Endothelial cell of umbilical vein (primary cell): ENCODE data around the gene CMSS1. TPM values are rescaled to one million over a fixed set of nuclear protein-coding genes. Genes with fewer than 3 reads are reported as not detected.
A peak's percentile ranks its signal among the peaks of the same experiment; 100 is the strongest.

Experiments used
- BruUV-seq: library from RNA; stranded (reverse); fragments of 400-500 nt; replicated peaks from 2 replicates; lab custom pipeline; 2021; lab: Mats Ljungman, UMichigan
- CTCF ChIA-PET: fragments of 300-600, 350-600 bp; sonication (Branson Sonifier 250); formaldehyde crosslinking; loops from one replicate; lab custom pipeline; 2021; ENCODE audit warnings: antibody characterized with exemption, inconsistent platforms; lab: Charles Lee
- POLR2A ChIA-PET: fragments of 300-600, 350-600 bp; sonication (Branson Sonifier 250); formaldehyde crosslinking; loops from one replicate; lab custom pipeline; 2021; ENCODE audit warnings: antibody characterized with exemption, inconsistent platforms; lab: Charles Lee
- DNase-seq: peaks from one replicate; pipeline ENCODE4 v3.0.0-alpha.2; 2011; ENCODE audit warnings: low read depth, low spot score
- FAIRE-seq: peaks from 2 replicates; lab custom pipeline; 2011; peaks lifted over from hg19 to GRCh38; lab: Jason Lieb, UNC
- H2AFZ ChIP-seq: 2 replicates; pipeline ENCODE4 v1.6.0; 2012; ENCODE audit warnings: low read depth, low read length, control low read depth, inconsistent platforms
- H3K27ac ChIP-seq: 2 replicates; pipeline ENCODE4 v1.5.1; 2011; ENCODE audit warnings: low read depth, mild to moderate bottlenecking, control low read depth, low read length, moderate library complexity; ENCODE audit not compliant: insufficient read depth
- H3K27me3 ChIP-seq, 2 experiments: 2 replicates each; pipeline versions ENCODE4 v1.6.0 to v1.6.1; 2011; ENCODE audit warnings: low read length in 2 of 2, mixed read lengths in 1 of 2; ENCODE audit not compliant: control insufficient read depth in 2 of 2, insufficient read depth in 2 of 2
- H3K36me3 ChIP-seq, 2 experiments: 2 replicates in 1 of 2; 3 replicates in 1 of 2; pipeline ENCODE4 v1.5.1; 2011; ENCODE audit warnings: low read length in 2 of 2, mild to moderate bottlenecking in 1 of 2, moderate library complexity in 1 of 2; ENCODE audit not compliant: control insufficient read depth in 2 of 2, insufficient read depth in 2 of 2; ENCODE audit errors: extremely low read depth in 1 of 2
- H3K4me1 ChIP-seq: 3 replicates; pipeline ENCODE4 v1.5.1; 2011; ENCODE audit warnings: mild to moderate bottlenecking, low read length; ENCODE audit not compliant: control insufficient read depth, insufficient read depth; ENCODE audit errors: extremely low read depth
- H3K4me2 ChIP-seq: 2 replicates; pipeline ENCODE4 v1.6.1; 2011; ENCODE audit warnings: low read length, control low read depth, mixed read lengths; ENCODE audit not compliant: insufficient read depth
- H3K4me3 ChIP-seq, 3 experiments: fragments of 200-600 bp in 1 of 3; sonication (generic), shearing (Covaris generic) in 1 of 3; replicated peaks in 1 of 3; 2 replicates each; pipeline ENCODE4 v1.5.1; 2011 to 2016; ENCODE audit warnings: control low read depth in 3 of 3, low read length in 3 of 3, mild to moderate bottlenecking in 2 of 3, inconsistent platforms in 1 of 3, low read depth in 1 of 3, moderate library complexity in 1 of 3; ENCODE audit not compliant: insufficient read depth in 1 of 3
- H3K79me2 ChIP-seq: 2 replicates; pipeline ENCODE4 v1.6.0; 2012; ENCODE audit warnings: low read length, inconsistent platforms; ENCODE audit not compliant: control insufficient read depth, insufficient read depth
- H3K9ac ChIP-seq: replicated peaks from 2 replicates; pipeline ENCODE3; 2011; ENCODE audit warnings: low read length, control low read depth; ENCODE audit not compliant: insufficient read depth; ENCODE audit errors: extremely low read depth
- H3K9me1 ChIP-seq: replicated peaks from 3 replicates; pipeline ENCODE4 v1.6.0; 2011; ENCODE audit warnings: mild to moderate bottlenecking, low read length; ENCODE audit not compliant: control insufficient read depth, insufficient read depth; ENCODE audit errors: extremely low read depth
- H3K9me3 ChIP-seq: replicated peaks from 2 replicates; pipeline ENCODE4 v1.5.1; 2012; ENCODE audit warnings: low read length, inconsistent platforms; ENCODE audit not compliant: control insufficient read depth, insufficient read depth
- H4K20me1 ChIP-seq: replicated peaks from 2 replicates; pipeline ENCODE3; 2011; ENCODE audit warnings: mild to moderate bottlenecking, low read length; ENCODE audit not compliant: control insufficient read depth, insufficient read depth; ENCODE audit errors: extremely low read depth
- EZH2 ChIP-seq: IDR thresholded peaks from 2 replicates; pipeline ENCODE4 v1.6.1; 2012; ENCODE audit warnings: borderline replicate concordance, low read depth, mild to moderate bottlenecking, moderate library complexity, low read length, inconsistent platforms; ENCODE audit not compliant: severe bottlenecking
- FOS ChIP-seq: IDR thresholded peaks from 2 replicates; pipeline ENCODE4 v1.6.1; 2011; ENCODE audit warnings: mild to moderate bottlenecking, low read length, moderate library complexity, borderline replicate concordance; ENCODE audit not compliant: insufficient read depth
- GATA2 ChIP-seq: IDR thresholded peaks from 2 replicates; pipeline ENCODE4 v1.7.0; 2011; ENCODE audit warnings: low read depth, mild to moderate bottlenecking, moderate library complexity, mixed read lengths, low read length; ENCODE audit not compliant: insufficient read length, insufficient read depth
- JUN ChIP-seq: IDR thresholded peaks from 2 replicates; pipeline ENCODE4 v1.6.1; 2011; ENCODE audit warnings: borderline replicate concordance, low read depth; ENCODE audit not compliant: insufficient read length, insufficient read depth
- MYC ChIP-seq: IDR thresholded peaks from one replicate; pipeline ENCODE4 v1.6.1; 2011; ENCODE audit warnings: mild to moderate bottlenecking, low read depth, low read length
- POLR2A ChIP-seq: IDR thresholded peaks from 2 replicates; pipeline ENCODE4 v1.6.1; 2012; ENCODE audit warnings: low read depth, mild to moderate bottlenecking, control low read depth, low read length
- POLR2AphosphoS5 ChIP-seq: IDR thresholded peaks from 2 replicates; pipeline ENCODE4 v1.6.1; 2012; ENCODE audit warnings: low read depth, mild to moderate bottlenecking, control low read depth, low read length, moderate library complexity; ENCODE audit not compliant: insufficient read depth
- dilution Hi-C: fragments of 300-500 bp; cut with MboI; formaldehyde crosslinking; loops from one replicate; pipeline ENCODE4 v1.15.0; 2019; ENCODE audit warnings: low sequenced_read_pairs; ENCODE audit not compliant: extremely low pct_ligation_motif_present
- intact Hi-C: fragments of 100-400 bp; cut with micrococcal nuclease; formaldehyde crosslinking; loops from one replicate; pipeline ENCODE4 v1.10.0; 2022
- polyA plus RNA-seq, 4 experiments: library from polyadenylated mRNA; depleted of rRNA in 3 of 4; stranded (reverse) in 3 of 4; unstranded in 1 of 4; fragments of >200 nt; gene quantifications; 2 replicates each; pipeline versions ENCODE4 v1.2.1 to v1.2.3, GENCODE V29; 2011 to 2012; ENCODE audit warnings: missing spikeins in 1 of 4
- total RNA-seq: library from RNA; stranded (reverse); gene quantifications from 2 replicates; pipeline ENCODE4 v1.2.3, GENCODE V29; 2021
- TF ChIP-seq, protein P1 (sequence below): IDR thresholded peaks from 2 replicates; pipeline ENCODE4 v1.6.1; 2011; ENCODE audit not compliant: insufficient read depth, insufficient read length
- TF ChIP-seq, protein P2 (sequence below), 2 donors: IDR thresholded peaks; 1 replicate in 1 of 2; 2 replicates in 1 of 2; pipeline ENCODE4 v1.5.1; 2011; ENCODE audit warnings: low read length in 2 of 2, mild to moderate bottlenecking in 2 of 2, moderate library complexity in 2 of 2, control low read depth in 1 of 2, inconsistent platforms in 1 of 2, low read depth in 1 of 2; ENCODE audit not compliant: insufficient read depth in 1 of 2; ENCODE audit errors: extremely low read depth in 1 of 2

Gene CMSS1
- total and polyA plus RNA-seq, 2 donors (not counting 3 experiments of a cell fraction or from before 2014, with no cell fraction given), result 9.7 to 60.6 TPM

DNA sequence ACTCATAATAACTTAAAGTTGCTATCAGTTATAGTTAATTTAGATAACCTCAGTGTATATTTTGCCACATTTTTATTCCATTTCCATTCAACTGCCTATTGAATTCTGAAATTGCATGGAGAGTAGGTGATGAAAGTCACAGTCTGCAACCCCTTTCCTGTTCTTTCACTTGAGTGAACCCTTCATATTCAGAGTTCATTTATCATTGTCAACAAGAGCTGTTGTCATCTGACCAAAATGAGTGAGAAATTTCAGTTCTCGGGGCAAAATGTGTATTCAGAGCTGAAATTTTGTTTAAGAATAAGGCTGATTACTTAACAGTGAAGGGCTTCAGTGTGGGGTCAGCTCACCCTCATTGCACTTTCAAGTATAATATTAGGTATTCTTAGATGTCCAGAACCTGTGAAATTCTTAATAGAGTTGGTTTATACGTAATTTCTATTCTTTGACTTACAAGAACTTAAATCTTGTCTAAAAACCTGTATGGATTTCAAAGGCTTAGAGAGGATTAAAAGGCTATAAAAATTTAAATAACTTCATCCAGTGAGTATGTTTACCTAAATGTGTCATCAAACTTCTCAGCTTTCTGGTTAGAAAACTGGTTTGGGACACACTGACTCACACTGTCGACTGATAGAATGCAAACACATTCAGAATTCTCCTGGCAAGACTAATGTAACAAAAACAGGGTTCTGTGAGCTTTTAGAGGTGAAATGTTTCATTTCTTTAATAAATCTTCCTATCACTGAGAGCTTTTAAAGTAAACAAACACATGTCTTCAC, 92.2 kb downstream of the CMSS1 start:
- TF ChIP-seq, protein P1, sequence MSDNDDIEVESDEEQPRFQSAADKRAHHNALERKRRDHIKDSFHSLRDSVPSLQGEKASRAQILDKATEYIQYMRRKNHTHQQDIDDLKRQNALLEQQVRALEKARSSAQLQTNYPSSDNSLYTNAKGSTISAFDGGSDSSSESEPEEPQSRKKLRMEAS, result no peak
- TF ChIP-seq FOS, result peak; percentile 15
- H4K20me1 ChIP-seq, result no peaks in the 10 kb centered on the region
- peak overlapping the region; percentile 27 for H3K9ac ChIP-seq
- no peaks in the 10 kb centered on the region for H3K9me1 ChIP-seq
- peak overlapping the region; percentile 42 for H3K27ac ChIP-seq
- peaks cover 15% of the 10 kb centered on the region for H3K4me1 ChIP-seq
- H3K4me2 ChIP-seq, result peak overlapping the region; percentile 39
- intact Hi-C loops, result no loop called here
- FAIRE-seq (peak; percentile 37), DNase-seq (peak; percentile 61)
- no peaks in the 10 kb centered on the region for H3K9me3 ChIP-seq
- H2AFZ ChIP-seq, result no peak overlapping the region
- POLR2A ChIA-PET, result no interaction called here
- dilution Hi-C loops, result no loop called here
- no peaks in the 10 kb centered on the region for H3K36me3 ChIP-seq
- CTCF ChIA-PET, result interaction anchor here (0.7 to 2.5 kb wide), 8 partner anchors 8 to 351 kb away, joined by 3 to 12 read pairs (median 4); partner anchors contain the start of gene TBC1D23
- peaks cover 6% of the 10 kb centered on the region for H3K79me2 ChIP-seq
- no peak overlapping the region for H3K4me3 ChIP-seq
- no TSS peak for BruUV-seq
- H3K27me3 ChIP-seq, result no peaks in the 10 kb centered on the region

DNA sequence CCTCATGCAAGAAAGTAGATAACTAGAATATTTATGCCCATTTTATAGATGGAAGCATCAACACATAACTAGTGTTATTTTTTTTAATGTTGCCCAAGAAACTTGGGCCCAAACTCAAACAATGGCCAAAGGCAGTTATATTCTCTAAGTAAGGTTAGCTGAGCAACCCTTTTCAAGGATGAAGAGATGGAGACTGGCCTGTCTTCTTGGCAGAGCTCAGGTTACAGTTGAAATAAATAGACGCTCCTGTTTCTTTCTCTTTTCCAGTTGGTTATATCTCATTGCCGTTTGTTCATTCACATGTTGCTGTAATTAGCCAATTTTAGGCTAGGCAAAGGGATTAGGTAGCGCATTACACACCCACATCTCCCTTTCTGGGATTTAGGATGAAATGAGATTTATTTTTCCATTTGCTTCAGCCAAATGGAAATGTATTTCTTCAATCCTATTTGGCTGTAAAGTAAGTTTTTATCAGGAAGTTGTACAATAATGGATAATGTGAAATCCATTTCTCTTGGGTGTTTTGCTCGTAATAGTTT, 93.2 kb downstream of the CMSS1 start:
- Histone ChIP-seq H3K4me3 (no peak overlapping the region), H3K36me3 (no peaks in the 10 kb centered on the region), H3K27ac (peak overlapping the region; percentile 35), H3K27me3 (no peaks in the 10 kb centered on the region), H3K4me2 (no peak overlapping the region), H3K9me3 (no peaks in the 10 kb centered on the region), H4K20me1 (no peaks in the 10 kb centered on the region), H3K9me1 (no peaks in the 10 kb centered on the region), H2AFZ (no peak overlapping the region), H3K4me1 (peaks cover 15% of the 10 kb centered on the region), H3K79me2 (peaks cover 5% of the 10 kb centered on the region), H3K9ac (no peak overlapping the region)
- no TSS peak for BruUV-seq
- DNase-seq, result no peak
- dilution Hi-C loops (no loop called here), intact Hi-C loops (no loop called here)
- CTCF ChIA-PET, result interaction anchor here (1.0 to 2.5 kb wide), 5 partner anchors 8 to 350 kb away, joined by 3 to 12 read pairs (median 4); partner anchors contain the start of gene TBC1D23
- TF ChIP-seq, protein P2, sequence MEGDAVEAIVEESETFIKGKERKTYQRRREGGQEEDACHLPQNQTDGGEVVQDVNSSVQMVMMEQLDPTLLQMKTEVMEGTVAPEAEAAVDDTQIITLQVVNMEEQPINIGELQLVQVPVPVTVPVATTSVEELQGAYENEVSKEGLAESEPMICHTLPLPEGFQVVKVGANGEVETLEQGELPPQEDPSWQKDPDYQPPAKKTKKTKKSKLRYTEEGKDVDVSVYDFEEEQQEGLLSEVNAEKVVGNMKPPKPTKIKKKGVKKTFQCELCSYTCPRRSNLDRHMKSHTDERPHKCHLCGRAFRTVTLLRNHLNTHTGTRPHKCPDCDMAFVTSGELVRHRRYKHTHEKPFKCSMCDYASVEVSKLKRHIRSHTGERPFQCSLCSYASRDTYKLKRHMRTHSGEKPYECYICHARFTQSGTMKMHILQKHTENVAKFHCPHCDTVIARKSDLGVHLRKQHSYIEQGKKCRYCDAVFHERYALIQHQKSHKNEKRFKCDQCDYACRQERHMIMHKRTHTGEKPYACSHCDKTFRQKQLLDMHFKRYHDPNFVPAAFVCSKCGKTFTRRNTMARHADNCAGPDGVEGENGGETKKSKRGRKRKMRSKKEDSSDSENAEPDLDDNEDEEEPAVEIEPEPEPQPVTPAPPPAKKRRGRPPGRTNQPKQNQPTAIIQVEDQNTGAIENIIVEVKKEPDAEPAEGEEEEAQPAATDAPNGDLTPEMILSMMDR (IDR thresholded peaks at IDR 0.05; ENCODE audit: extremely low read depth in 1 of 2, insufficient read depth in 1 of 2, low read depth in 1 of 2, low read length in 2 of 2), result no peak
- TF ChIP-seq POLR2AphosphoS5, result no peak
- TF ChIP-seq MYC, result no peak
- TF ChIP-seq, protein P1, result no peak
- no peak for TF ChIP-seq GATA2
- TF ChIP-seq POLR2A, result no peak
- TF ChIP-seq FOS, result no peak
- no peak for TF ChIP-seq JUN
- no peak for TF ChIP-seq EZH2
- FAIRE-seq, result no peak
- POLR2A ChIA-PET, result no interaction called here
